CD4-positive, alpha-beta T cell treated with Interleukin-4 for 1 hour (primary cell): Measurements from ENCODE around the gene KLF3.
A peak's percentile ranks its signal among the peaks of the same experiment; 100 is the strongest.

Experiments used
- DNase-seq, 2 donors: peaks; one replicate each; pipeline ENCODE4 v3.0.0-alpha.2; 2020 to 2022

The KLF3 gene

GRCh38 chr4:38675146-38676121 is 11.4 kb downstream of the KLF3 start:
- peak; percentile 85 to 87 for DNase-seq

- no peak for DNase-seq
These were observed 13.0 kb downstream of the KLF3 start for GRCh38 chr4:38676986-38677385.

- DNase-seq, result peak in 1 of 2 donors; percentile 27
These were observed 13.4 kb downstream of the KLF3 start for GRCh38 chr4:38677441-38677840.

- no peak for DNase-seq
These were observed 14.1 kb downstream of the KLF3 start for GRCh38 chr4:38678078-38678477.

- no peak for DNase-seq
These were observed 15.9 kb downstream of the KLF3 start for GRCh38 chr4:38679921-38680320.

- DNase-seq, result no peak
These were observed 17.4 kb downstream of the KLF3 start for GRCh38 chr4:38681281-38681991.

GRCh38 chr4:38682336-38682735 is 18.3 kb downstream of the KLF3 start:
- no peak for DNase-seq

GRCh38 chr4:38683276-38683675 is 19.3 kb downstream of the KLF3 start:
- no peak for DNase-seq

GRCh38 chr4:38684271-38684670 is 20.3 kb downstream of the KLF3 start:
- peak in 1 of 2 donors; percentile 44 for DNase-seq

- no peak for DNase-seq
These were observed 21.2 kb downstream of the KLF3 start for GRCh38 chr4:38684951-38685844.

GRCh38 chr4:38686682-38687081 is 22.7 kb downstream of the KLF3 start:
- DNase-seq, result no peak

- DNase-seq, result no peak
These were observed 23.6 kb downstream of the KLF3 start for GRCh38 chr4:38687571-38688011.

- no peak for DNase-seq
These were observed 24.8 kb downstream of the KLF3 start for GRCh38 chr4:38688676-38689355.

- DNase-seq, result no peak
These were observed 27.4 kb downstream of the KLF3 start for GRCh38 chr4:38691251-38692008.

GRCh38 chr4:38692421-38692820 is 28.4 kb downstream of the KLF3 start:
- no peak for DNase-seq

- no peak for DNase-seq
These were observed 29.6 kb downstream of the KLF3 start for GRCh38 chr4:38693569-38693968.

- no peak for DNase-seq
These were observed 30.3 kb downstream of the KLF3 start for GRCh38 chr4:38694330-38694729.

GRCh38 chr4:38695809-38696208 is 31.8 kb downstream of the KLF3 start:
- DNase-seq, result no peak

- DNase-seq, result no peak
These were observed 32.7 kb downstream of the KLF3 start for GRCh38 chr4:38696697-38697096.

GRCh38 chr4:38698176-38698575 is 34.2 kb downstream of the KLF3 start:
- no peak for DNase-seq

GRCh38 chr4:38699112-38699511 is 35.1 kb downstream of the KLF3 start:
- no peak for DNase-seq
